DOHH2 (cell line): ENCODE results near the gene VWA2.

Experiments
- EZH2phosphoT487 ChIP-seq: fragments of 200-600 bp; sonication (generic); IDR thresholded peaks from 2 replicates; pipeline ENCODE4 v1.6.1; 2017; ENCODE audit warnings: borderline replicate concordance, mild to moderate bottlenecking, antibody characterized with exemption, low read length, moderate library complexity, mixed read lengths
- TF ChIP-seq, protein P1 (sequence below): fragments of 200-600 bp; sonication (generic); IDR thresholded peaks from one replicate; pipeline ENCODE4 v1.5.1; 2014; ENCODE audit warnings: antibody characterized with exemption, mild to moderate bottlenecking, low read depth, low read length; ENCODE audit not compliant: poor library complexity, severe bottlenecking

DNA sequence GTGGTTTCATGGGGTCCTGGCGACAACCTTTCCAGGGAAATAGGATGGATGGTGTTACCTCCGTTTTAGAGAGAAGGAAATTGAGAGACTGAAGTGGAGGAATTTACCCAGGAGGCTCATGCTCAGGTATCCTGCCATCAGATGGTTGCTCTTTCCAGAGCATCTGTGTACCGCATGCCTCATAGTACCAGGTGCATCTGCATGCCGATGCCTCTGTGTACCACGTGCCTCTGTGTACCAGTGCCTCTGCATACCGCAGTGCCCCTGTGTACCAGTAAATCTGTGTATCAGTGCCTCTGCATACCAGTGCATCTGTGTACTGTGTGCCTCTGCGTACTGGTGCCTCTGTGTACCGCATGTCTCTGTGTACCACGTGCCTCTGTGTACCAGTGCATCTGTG is 3.2 kb downstream of the VWA2 start:
- TF ChIP-seq, protein P1, sequence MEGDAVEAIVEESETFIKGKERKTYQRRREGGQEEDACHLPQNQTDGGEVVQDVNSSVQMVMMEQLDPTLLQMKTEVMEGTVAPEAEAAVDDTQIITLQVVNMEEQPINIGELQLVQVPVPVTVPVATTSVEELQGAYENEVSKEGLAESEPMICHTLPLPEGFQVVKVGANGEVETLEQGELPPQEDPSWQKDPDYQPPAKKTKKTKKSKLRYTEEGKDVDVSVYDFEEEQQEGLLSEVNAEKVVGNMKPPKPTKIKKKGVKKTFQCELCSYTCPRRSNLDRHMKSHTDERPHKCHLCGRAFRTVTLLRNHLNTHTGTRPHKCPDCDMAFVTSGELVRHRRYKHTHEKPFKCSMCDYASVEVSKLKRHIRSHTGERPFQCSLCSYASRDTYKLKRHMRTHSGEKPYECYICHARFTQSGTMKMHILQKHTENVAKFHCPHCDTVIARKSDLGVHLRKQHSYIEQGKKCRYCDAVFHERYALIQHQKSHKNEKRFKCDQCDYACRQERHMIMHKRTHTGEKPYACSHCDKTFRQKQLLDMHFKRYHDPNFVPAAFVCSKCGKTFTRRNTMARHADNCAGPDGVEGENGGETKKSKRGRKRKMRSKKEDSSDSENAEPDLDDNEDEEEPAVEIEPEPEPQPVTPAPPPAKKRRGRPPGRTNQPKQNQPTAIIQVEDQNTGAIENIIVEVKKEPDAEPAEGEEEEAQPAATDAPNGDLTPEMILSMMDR = no peak
- no peak for TF ChIP-seq EZH2phosphoT487
